GM12864 (cell line): ENCODE data around the gene FANK1.
"Not testable (repeated sequence)": the region's sequence is repeated elsewhere in the genome, so short reads cannot be mapped to it uniquely, and the experiment has no call there.

Source experiments
- DNase-seq: peaks from one replicate; pipeline ENCODE4 v3.0.0-alpha.2; 2011; ENCODE audit warnings: low read depth
- H3K4me3 ChIP-seq: 2 replicates; pipeline ENCODE4 v1.5.1; 2011; ENCODE audit warnings: mild to moderate bottlenecking, low read depth, low read length, control low read depth
- CTCF ChIP-seq: IDR thresholded peaks from 2 replicates; pipeline ENCODE4 v1.5.1; 2011; ENCODE audit warnings: low read depth, mild to moderate bottlenecking, moderate library complexity, low read length, control low read depth, inconsistent platforms; ENCODE audit errors: missing control alignments

FANK1 gene

GRCh38 chr10:125925262-125925834 lies 29.0 kb downstream of the FANK1 start:
- DNase-seq = no peak
- H3K4me3 ChIP-seq = no peak overlapping the region
- no peak for TF ChIP-seq CTCF

- TF ChIP-seq CTCF = no peak
- no peak overlapping the region for H3K4me3 ChIP-seq
- DNase-seq = no peak
Observed at GRCh38 chr10:125926247-125926646, 29.9 kb downstream of the FANK1 start.

- not testable (repeated sequence) for H3K4me3 ChIP-seq, DNase-seq
Observed at GRCh38 chr10:125927265-125927664, 30.9 kb downstream of the FANK1 start.

- no peak overlapping the region for H3K4me3 ChIP-seq
- DNase-seq = no peak
- no peak for TF ChIP-seq CTCF
Observed at GRCh38 chr10:125928928-125929585, 32.7 kb downstream of the FANK1 start.

GRCh38 chr10:125929618-125930017 lies 33.3 kb downstream of the FANK1 start:
- H3K4me3 ChIP-seq = no peak overlapping the region
- DNase-seq = no peak
- TF ChIP-seq CTCF = no peak

- TF ChIP-seq CTCF = no peak
Observed at GRCh38 chr10:125933693-125934092, 37.3 kb downstream of the FANK1 start.

GRCh38 chr10:125936331-125936730 lies 40.0 kb downstream of the FANK1 start:
- H3K4me3 ChIP-seq = no peak overlapping the region
- no peak for TF ChIP-seq CTCF
- no peak for DNase-seq

More at GRCh38 chr10:125933693-125934092, 37.3 kb downstream of the FANK1 start:
- H3K4me3 ChIP-seq = no peak overlapping the region
- DNase-seq = no peak
